ENCODE data around the gene SYCP3. TPM values are rescaled to one million over a fixed set of nuclear protein-coding genes. Genes with fewer than 3 reads are reported as not detected.
A peak's percentile ranks its signal among the peaks of the same experiment; 100 is the strongest.

Gene SYCP3
- total and polyA plus RNA-seq, 2 of the 8 experiments (the other 6 are each of a cell fraction or from before 2014, with no cell fraction given), result 0.02 to 0.07 TPM

DNA sequence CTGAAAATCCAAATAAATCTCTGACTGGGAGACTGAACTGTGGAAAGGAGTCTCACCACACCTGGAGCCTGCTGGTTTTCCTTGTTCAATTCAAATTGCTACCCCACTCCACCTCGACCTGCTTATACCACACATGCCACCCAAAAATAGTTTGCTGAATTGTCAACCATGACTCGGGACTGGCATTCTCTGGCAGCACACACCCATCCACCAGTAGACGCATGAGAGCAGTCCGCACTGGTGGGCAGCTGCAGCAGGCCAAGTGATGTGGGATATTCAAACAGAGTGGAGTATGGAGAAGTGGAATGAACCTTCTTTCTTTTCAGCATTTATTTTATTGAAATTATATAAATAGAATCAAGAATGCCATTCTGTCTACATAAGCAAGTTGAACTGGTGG lies 38.7 kb upstream of the SYCP3 start:
- Histone ChIP-seq H2AFZ (ENCODE audit: low read length) (no peak overlapping the region), H3K79me2 (ENCODE audit: control insufficient read depth in 1 of 2, insufficient read depth in 2 of 2, low read length in 2 of 2) (no peaks in the 10 kb centered on the region), H2AK5ac (ENCODE audit: low read depth, low read length) (no peak overlapping the region), H3K79me1 (ENCODE audit: low read depth, low read length) (no peaks in the 10 kb centered on the region), H3K4me1 (replicated peaks in 1 of 4; ENCODE audit: control insufficient read depth in 3 of 4, insufficient read depth in 4 of 4, low read length in 3 of 4) (no peaks in the 10 kb centered on the region), H3K4me3 (ENCODE audit: extremely low read depth in 1 of 4, insufficient read depth in 2 of 4, low read depth in 3 of 4, low read length in 4 of 4) (no peak overlapping the region), H3K56ac (replicated peaks; ENCODE audit: insufficient read length, low read depth, low read length) (no peak overlapping the region), H2BK15ac (ENCODE audit: low read length) (no peak overlapping the region), H3K9ac (replicated peaks in 1 of 4; ENCODE audit: extremely low read depth in 1 of 4, low read depth in 3 of 4, low read length in 3 of 4) (no peak overlapping the region), H3K4ac (replicated peaks; ENCODE audit: insufficient read length, low read depth, low read length) (no peak overlapping the region), H4K5ac (ENCODE audit: insufficient read length, low read depth, low read length) (no peak overlapping the region), H3K4me2 (ENCODE audit: insufficient read depth in 1 of 2, low read depth in 2 of 2, low read length in 2 of 2) (no peak overlapping the region), H2BK12ac (ENCODE audit: low read depth, low read length) (no peak overlapping the region), H4K91ac (replicated peaks; ENCODE audit: insufficient read length, low read length) (no peak overlapping the region), H4K20me1 (replicated peaks in 1 of 2; ENCODE audit: control insufficient read depth in 1 of 2, insufficient read depth in 2 of 2, low read length in 2 of 2) (no peaks in the 10 kb centered on the region), H3K23me2 (ENCODE audit: low read depth, low read length) (no peaks in the 10 kb centered on the region), H2BK120ac (replicated peaks; ENCODE audit: low read depth, low read length) (no peak overlapping the region), H3K27me3 (replicated peaks in 1 of 4; ENCODE audit: control insufficient read depth in 3 of 4, extremely low read depth in 1 of 4, insufficient read depth in 3 of 4, low read length in 3 of 4) (no peaks in the 10 kb centered on the region), H2BK5ac (ENCODE audit: low read depth, low read length) (no peak overlapping the region), H3K18ac (ENCODE audit: extremely low read depth, low read length) (no peak overlapping the region), H3K36me3 (ENCODE audit: control insufficient read depth in 2 of 4, insufficient read depth in 4 of 4, low read length in 3 of 4) (peaks cover 0 to 39% (median 12%) of the 10 kb centered on the region in 4 experiments; a peak in 6 of 8 replicates), H2BK20ac (ENCODE audit: low read length) (no peak overlapping the region), H3K9me3 (ENCODE audit: insufficient read depth in 2 of 2, low read depth in 1 of 2, low read length in 1 of 2) (no peaks in the 10 kb centered on the region), H3K23ac (ENCODE audit: insufficient read length) (no peak overlapping the region), H3K14ac (ENCODE audit: insufficient read length) (no peak overlapping the region), H4K8ac (ENCODE audit: extremely low read depth, insufficient read depth, low read length) (peak overlapping the region; percentile 31; the same call in 1 of the 2 replicates), H3K27ac (ENCODE audit: low read depth, low read length) (no peak overlapping the region)
- WGBS, 2 experiments (ENCODE audit: extremely low coverage in 1 of 2, insufficient coverage in 1 of 2, insufficient read length in 1 of 2, insufficient replicate concordance in 2 of 2, low coverage in 1 of 2, low lambda C conversion rate in 2 of 2, missing lambda C conversion rate in 1 of 2), result 94% methylated on average over 4 of the region's 4 CpGs; no CpG with 5 or more reads in 1 of the 2 experiments
- DNase-seq (ENCODE audit: low read depth in 1 of 2, low spot score in 2 of 2), result no peak
- no peak for FAIRE-seq
- POLR2A ChIA-PET (ENCODE audit: partially characterized antibody), result no interaction called here
- CTCF ChIA-PET (ENCODE audit: partially characterized antibody), result interaction anchor here (1.3 to 5.7 kb wide), 5 partner anchors 14 to 69 kb away, joined by 3 to 58 read pairs (median 8); partner anchors contain the start of gene GNPTAB
- TF ChIP-seq POLR2A (IDR thresholded peaks at IDR 0.05; ENCODE audit: control extremely low read depth in 1 of 2, low read depth in 2 of 2, low read length in 2 of 2) (no peak), HDAC6 (IDR thresholded peaks at IDR 0.05; ENCODE audit: low read depth, low read length) (no peak)

Data from H1 (cell line).